NCI-H1417 treated with DMSO at 0.1 percent for 48 hours (cell line): Measurements from ENCODE around the gene FIGN.

Source experiments
- DNase-seq: peaks from one replicate; lab custom pipeline; 2025; lab: John Stamatoyannopoulos, UW

FIGN gene

GRCh38 chr2:163736433-163737189, 803 bp upstream of the FIGN start:
- DNase-seq, result no peak

GRCh38 chr2:163734881-163735684, 725 bp downstream of the FIGN start:
- no peak for DNase-seq

- DNase-seq, result no peak
Observed at GRCh38 chr2:163734401-163734800, 1.4 kb downstream of the FIGN start.

- DNase-seq, result no peak
Observed at GRCh38 chr2:163733956-163734355, 1.9 kb downstream of the FIGN start.

GRCh38 chr2:163733301-163733938, 2.4 kb downstream of the FIGN start:
- no peak for DNase-seq

GRCh38 chr2:163732727-163733126, 3.1 kb downstream of the FIGN start:
- DNase-seq, result no peak

- no peak for DNase-seq
Observed at GRCh38 chr2:163731735-163732134, 4.1 kb downstream of the FIGN start.

GRCh38 chr2:163730556-163730955, 5.3 kb downstream of the FIGN start:
- no peak for DNase-seq

GRCh38 chr2:163729636-163730273, 6.1 kb downstream of the FIGN start:
- no peak for DNase-seq

- DNase-seq, result no peak
Observed at GRCh38 chr2:163723881-163724280, 11.9 kb downstream of the FIGN start.

- DNase-seq, result no peak
Observed at GRCh38 chr2:163723348-163723747, 12.5 kb downstream of the FIGN start.

- no peak for DNase-seq
Observed at GRCh38 chr2:163719331-163719730, 16.5 kb downstream of the FIGN start.

GRCh38 chr2:163717993-163718680, 17.7 kb downstream of the FIGN start:
- no peak for DNase-seq

GRCh38 chr2:163717515-163717914, 18.3 kb downstream of the FIGN start:
- no peak for DNase-seq

GRCh38 chr2:163716101-163716500, 19.7 kb downstream of the FIGN start:
- DNase-seq, result no peak

GRCh38 chr2:163715668-163716067, 20.1 kb downstream of the FIGN start:
- DNase-seq, result no peak

GRCh38 chr2:163715199-163715598, 20.6 kb downstream of the FIGN start:
- no peak for DNase-seq

- no peak for DNase-seq
Observed at GRCh38 chr2:163713534-163714311, 22.1 kb downstream of the FIGN start.

- DNase-seq, result no peak
Observed at GRCh38 chr2:163711699-163712098, 24.1 kb downstream of the FIGN start.

GRCh38 chr2:163711258-163711657, 24.6 kb downstream of the FIGN start:
- DNase-seq, result no peak

GRCh38 chr2:163709270-163709669, 26.5 kb downstream of the FIGN start:
- no peak for DNase-seq
